Kidney epithelial cell (primary cell): Measurements from ENCODE around the gene RPL10. TPM values are rescaled to one million over a fixed set of nuclear protein-coding genes. Genes with fewer than 3 reads are reported as not detected.

Experiments
- DNase-seq: peaks from one replicate; pipeline ENCODE4 v3.0.0-alpha.2; 2010; ENCODE audit warnings: low read depth
- H3K27me3 ChIP-seq: 2 replicates; pipeline ENCODE4 v1.6.0; 2011; ENCODE audit warnings: low read length; ENCODE audit not compliant: control insufficient read depth, insufficient read depth
- H3K36me3 ChIP-seq: 2 replicates; pipeline ENCODE4 v1.5.1; 2011; ENCODE audit warnings: low read length; ENCODE audit not compliant: control insufficient read depth, insufficient read depth
- H3K4me3 ChIP-seq: 2 replicates; pipeline ENCODE4 v1.5.1; 2011; ENCODE audit warnings: low read depth, mild to moderate bottlenecking, control low read depth, low read length
- total RNA-seq: library from RNA; depleted of rRNA; stranded (reverse); fragments of >200 nt; gene quantifications from 2 replicates; pipeline ENCODE4 v1.2.3, GENCODE V29; 2015
- TF ChIP-seq, protein P1 (sequence below): IDR thresholded peaks from 2 replicates; pipeline ENCODE4 v1.5.1; 2011; ENCODE audit warnings: mild to moderate bottlenecking, moderate library complexity, low read length, control low read depth, inconsistent platforms; ENCODE audit not compliant: insufficient read depth, poor library complexity, severe bottlenecking

RPL10 gene
- total RNA-seq, 1 donor from 2014 or later = 8,307 TPM

DNA sequence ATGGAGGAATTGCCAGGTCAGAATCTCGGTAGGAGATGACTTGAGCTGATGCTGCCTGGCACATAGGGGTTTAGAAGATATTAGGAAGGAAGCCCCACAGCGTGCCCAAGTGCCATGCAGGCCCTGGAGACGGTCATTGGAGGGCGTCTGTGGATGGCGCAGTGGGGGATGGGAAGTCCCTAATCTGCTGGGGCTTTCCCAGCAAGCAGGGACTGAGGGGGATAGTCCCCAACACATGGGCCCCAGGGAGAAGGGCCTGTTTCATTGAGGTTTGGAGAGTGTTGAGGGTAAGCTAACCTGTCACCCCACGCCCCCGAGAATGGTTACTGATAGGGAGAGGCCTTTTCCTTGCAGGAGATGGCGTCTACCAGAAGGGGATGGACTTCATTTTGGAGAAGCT is 21.0 kb downstream of the RPL10 start:
- Histone ChIP-seq H3K27me3 (no peaks in the 10 kb centered on the region), H3K36me3 (no peaks in the 10 kb centered on the region), H3K4me3 (no peak overlapping the region)
- DNase-seq = no peak
- TF ChIP-seq, protein P1, sequence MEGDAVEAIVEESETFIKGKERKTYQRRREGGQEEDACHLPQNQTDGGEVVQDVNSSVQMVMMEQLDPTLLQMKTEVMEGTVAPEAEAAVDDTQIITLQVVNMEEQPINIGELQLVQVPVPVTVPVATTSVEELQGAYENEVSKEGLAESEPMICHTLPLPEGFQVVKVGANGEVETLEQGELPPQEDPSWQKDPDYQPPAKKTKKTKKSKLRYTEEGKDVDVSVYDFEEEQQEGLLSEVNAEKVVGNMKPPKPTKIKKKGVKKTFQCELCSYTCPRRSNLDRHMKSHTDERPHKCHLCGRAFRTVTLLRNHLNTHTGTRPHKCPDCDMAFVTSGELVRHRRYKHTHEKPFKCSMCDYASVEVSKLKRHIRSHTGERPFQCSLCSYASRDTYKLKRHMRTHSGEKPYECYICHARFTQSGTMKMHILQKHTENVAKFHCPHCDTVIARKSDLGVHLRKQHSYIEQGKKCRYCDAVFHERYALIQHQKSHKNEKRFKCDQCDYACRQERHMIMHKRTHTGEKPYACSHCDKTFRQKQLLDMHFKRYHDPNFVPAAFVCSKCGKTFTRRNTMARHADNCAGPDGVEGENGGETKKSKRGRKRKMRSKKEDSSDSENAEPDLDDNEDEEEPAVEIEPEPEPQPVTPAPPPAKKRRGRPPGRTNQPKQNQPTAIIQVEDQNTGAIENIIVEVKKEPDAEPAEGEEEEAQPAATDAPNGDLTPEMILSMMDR = no peak

DNA sequence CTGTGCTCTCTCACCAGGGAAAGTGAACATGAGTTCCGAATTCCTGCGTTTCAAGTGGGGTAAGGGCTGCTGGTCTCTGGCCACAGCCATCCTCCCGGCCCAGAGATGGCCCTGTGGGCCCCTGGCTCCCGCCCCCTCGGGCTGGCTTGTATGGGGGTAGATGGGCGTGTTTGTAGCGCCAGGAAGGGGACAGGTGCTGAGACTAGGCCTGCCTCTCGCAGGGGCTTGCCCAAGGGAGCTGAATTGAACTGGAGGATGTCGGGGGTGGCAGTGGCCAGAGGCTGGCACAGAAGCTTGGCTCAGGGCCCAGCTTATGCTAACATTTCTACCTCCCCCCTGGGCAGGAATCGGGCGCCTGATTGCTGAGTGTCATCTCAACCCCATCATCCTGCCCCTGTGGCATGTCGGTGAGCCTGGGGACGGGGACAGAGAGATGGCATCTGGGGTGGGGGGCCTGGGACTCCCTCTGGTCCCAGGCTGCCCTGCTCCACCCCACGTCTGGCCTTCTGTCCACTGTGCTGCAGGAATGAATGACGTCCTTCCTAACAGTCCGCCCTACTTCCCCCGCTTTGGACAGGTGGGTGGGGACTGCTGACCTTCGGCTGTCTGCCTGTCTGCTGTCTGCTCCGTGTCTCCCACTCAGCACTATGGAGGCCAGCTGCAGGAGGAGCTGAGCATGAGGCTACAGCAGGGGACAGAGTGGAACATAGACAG is 21.7 kb downstream of the RPL10 start:
- no peaks in the 10 kb centered on the region for H3K27me3 ChIP-seq
- TF ChIP-seq, protein P1 = no peak
- H3K36me3 ChIP-seq = no peaks in the 10 kb centered on the region
- no peak for DNase-seq
- no peak overlapping the region for H3K4me3 ChIP-seq

DNA sequence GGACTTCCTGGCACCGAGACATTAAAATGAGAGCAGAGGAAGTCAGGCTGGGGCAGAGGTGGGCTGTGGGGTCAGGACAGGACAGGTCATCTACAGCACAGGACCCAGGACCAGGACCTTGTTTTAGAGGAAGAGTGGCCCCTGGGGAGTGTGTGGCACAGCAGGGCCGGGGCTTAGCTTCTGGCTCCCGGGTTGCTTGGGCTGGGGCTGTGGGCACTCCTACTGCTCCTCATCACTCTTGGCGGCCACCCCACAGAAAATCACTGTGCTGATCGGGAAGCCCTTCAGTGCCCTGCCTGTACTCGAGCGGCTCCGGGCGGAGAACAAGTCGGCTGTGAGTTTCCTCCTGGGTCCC is 22.2 kb downstream of the RPL10 start:
- DNase-seq = no peak
- TF ChIP-seq, protein P1 = no peak
- Histone ChIP-seq H3K36me3 (no peaks in the 10 kb centered on the region), H3K27me3 (no peaks in the 10 kb centered on the region), H3K4me3 (no peak overlapping the region)

DNA sequence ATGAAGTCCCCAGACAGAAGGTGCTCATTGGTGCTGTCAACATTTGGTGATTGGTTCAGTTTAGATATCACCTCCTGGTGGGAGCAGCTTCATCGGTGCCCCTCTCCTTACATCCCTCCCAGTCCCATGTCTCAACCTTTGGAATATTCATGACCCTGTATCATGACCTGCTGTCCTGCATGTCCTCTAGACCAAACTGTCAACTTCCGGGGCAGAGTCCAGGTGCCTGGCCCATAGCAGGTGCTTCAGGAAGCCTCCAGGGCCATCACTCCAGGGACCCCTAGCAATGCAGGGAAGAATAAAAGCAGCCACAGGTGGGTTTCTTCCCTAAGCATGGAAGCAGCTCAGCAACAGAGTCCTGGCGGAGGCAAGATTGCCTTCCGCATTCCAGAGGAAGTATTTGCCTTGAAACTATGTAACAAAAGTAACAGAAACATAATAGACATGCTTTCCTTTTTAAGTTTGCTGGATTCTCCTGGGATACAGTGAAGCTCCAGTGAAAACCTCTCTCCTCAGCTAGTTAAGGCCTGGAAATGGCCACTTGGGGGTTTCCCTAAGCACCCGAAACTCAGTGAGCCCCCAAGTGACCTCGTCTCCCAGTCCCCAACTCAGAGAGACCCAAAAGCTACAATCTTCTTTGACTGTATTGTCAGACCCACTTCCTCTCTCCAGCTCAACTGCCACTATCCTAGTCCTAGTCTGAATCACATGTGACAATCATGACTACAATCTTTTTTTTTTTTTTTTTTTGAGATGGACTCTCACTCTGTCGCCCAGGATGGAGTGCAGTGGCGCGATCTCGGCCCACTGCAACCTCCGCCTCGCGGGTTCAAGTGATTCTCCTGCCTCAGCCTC is 29.0 kb downstream of the RPL10 start:
- Histone ChIP-seq H3K4me3 (no peak overlapping the region), H3K27me3 (no peaks in the 10 kb centered on the region), H3K36me3 (no peaks in the 10 kb centered on the region)
- DNase-seq = no peak
- TF ChIP-seq, protein P1 = no peak

DNA sequence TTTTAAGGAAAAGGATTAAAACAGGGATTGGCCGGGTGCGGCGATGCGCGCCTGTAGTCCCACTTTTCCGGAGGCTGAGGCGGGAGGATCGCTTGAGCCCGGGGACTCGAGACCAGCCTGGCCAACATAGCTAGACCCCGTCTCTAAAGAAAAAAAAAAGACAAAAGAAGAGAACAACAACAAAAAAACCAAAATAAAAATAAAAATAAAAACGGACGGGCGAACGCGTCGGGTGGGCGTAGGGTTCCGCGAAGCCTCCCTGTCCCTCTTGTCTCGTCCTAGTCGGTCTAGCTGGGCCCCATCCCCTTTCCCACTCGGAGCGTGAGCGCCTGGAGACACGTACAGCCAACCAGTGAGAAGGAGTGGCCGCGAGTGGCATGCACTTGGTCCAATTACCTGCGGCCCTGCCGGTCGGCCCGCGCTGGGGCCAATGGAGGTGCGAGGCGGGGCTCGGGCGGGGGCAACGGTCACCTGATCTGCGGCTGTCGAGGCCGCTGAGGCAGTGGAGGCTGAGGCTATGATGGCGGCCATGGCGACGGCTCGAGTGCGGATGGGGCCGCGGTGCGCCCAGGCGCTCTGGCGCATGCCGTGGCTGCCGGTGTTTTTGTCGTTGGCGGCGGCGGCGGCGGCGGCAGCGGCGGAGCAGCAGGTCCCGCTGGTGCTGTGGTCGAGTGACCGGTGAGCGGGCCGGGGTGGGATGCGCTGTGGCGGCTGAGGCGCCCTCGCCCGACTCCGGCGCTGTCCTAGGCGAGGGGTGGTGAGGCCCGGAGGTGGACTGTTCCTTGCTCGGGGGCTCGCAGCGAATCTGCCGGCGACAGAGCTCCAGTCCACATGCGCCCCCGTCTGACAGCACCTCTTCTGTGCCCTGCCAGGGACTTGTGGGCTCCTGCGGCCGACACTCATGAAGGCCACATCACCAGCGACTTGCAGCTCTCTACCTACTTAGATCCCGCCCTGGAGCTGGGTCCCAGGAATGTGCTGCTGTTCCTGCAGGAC is 30.3 kb downstream of the RPL10 start, which contains the start of gene ATP6AP1:
Gene ATP6AP1, plus strand, starts transcription at position 502 of the 996 bp plus-strand sequence. Its CDS starts 16 bp downstream, at position 518.
- H3K27me3 ChIP-seq = no peaks in the 10 kb centered on the region

More for the DNA sequence above, 30.3 kb downstream of the RPL10 start, which contains the start of gene ATP6AP1:
- H3K36me3 ChIP-seq = no peaks in the 10 kb centered on the region
- peak within 1 kb of the TSS; percentile 67 for H3K4me3 ChIP-seq
- TF ChIP-seq, protein P1 = no peak
- DNase-seq = peak; percentile 70
